Vagina (tissue), 2 donors: ENCODE data around the gene CRTC1. TPM values are rescaled to one million over a fixed set of nuclear protein-coding genes. Genes with fewer than 3 reads are reported as not detected.

Experiments used
- DNase-seq, 2 donors: peaks; one replicate each; pipeline ENCODE4 v3.0.0-alpha.2; 2017; ENCODE audit errors: extremely low spot score in 2 of 2
- H3K27ac ChIP-seq: fragments of 200-600 bp; sonication (generic); one replicate; pipeline ENCODE4 v1.5.1; 2019
- H3K27me3 ChIP-seq: fragments of 200-600 bp; sonication (generic); one replicate; pipeline ENCODE4 v1.5.1; 2019
- H3K36me3 ChIP-seq, 2 donors: fragments of 200-600 bp; sonication (generic); one replicate each; pipeline ENCODE4 v1.5.1; 2017 to 2019
- H3K4me1 ChIP-seq: fragments of 200-600 bp; sonication (generic); one replicate; pipeline ENCODE4 v1.5.1; 2019
- H3K4me3 ChIP-seq, 2 donors: fragments of 200-600 bp; sonication (generic); 1 replicate in 1 of 2; 2 replicates in 1 of 2; pipeline ENCODE4 v1.5.1; 2016 to 2019
- H3K9me3 ChIP-seq: fragments of 200-600 bp; sonication (generic); one replicate; pipeline ENCODE4 v1.5.1; 2019
- CTCF ChIP-seq, 3 experiments: fragments of 450-650 bp in 2 of 3; fragments of 200-600 bp in 1 of 3; sonication (generic) in 1 of 3; IDR thresholded peaks; one replicate each; pipeline ENCODE4 v1.5.1; 2017 to 2019; ENCODE audit warnings: antibody characterized with exemption in 3 of 3, mild to moderate bottlenecking in 2 of 3, moderate library complexity in 2 of 3
- POLR2A ChIP-seq, 2 donors: fragments of 450-650 bp; IDR thresholded peaks; one replicate each; pipeline ENCODE4 v1.6.1; 2017; ENCODE audit warnings: antibody characterized with exemption in 2 of 2, mild to moderate bottlenecking in 2 of 2, moderate library complexity in 2 of 2
- POLR2AphosphoS5 ChIP-seq, 2 donors: sonication (generic); formaldehyde crosslinking; IDR thresholded peaks; one replicate each; pipeline ENCODE4 v1.9.0; 2017; ENCODE audit warnings: antibody characterized with exemption in 2 of 2, mild to moderate bottlenecking in 2 of 2, low read depth in 1 of 2; ENCODE audit not compliant: insufficient read depth in 1 of 2
- intact Hi-C: fragments of 100-400 bp; cut with DNase I; formaldehyde crosslinking; loops from one replicate; pipeline ENCODE4 v1.15.1; 2023
- total RNA-seq: library from RNA; depleted of rRNA; stranded (reverse); fragments of >200 nt; gene quantifications from one replicate; pipeline ENCODE4 v1.2.3, GENCODE V29; 2016

CRTC1 gene
- total RNA-seq, 1 donor from 2014 or later: 7.4 TPM

GRCh38 chr19:18768997-18769891, 85.8 kb downstream of the CRTC1 start:
- Histone ChIP-seq H3K4me1 (peaks cover 8% of the 10 kb centered on the region), H3K36me3 (no peaks in the 10 kb centered on the region), H3K9me3 (no peaks in the 10 kb centered on the region), H3K27ac (no peak overlapping the region), H3K27me3 (no peaks in the 10 kb centered on the region), H3K4me3 (no peak overlapping the region)
- intact Hi-C loops: no loop called here
- DNase-seq: no peak
- TF ChIP-seq CTCF (IDR thresholded peaks at IDR 0.05): no peak
- TF ChIP-seq POLR2A (IDR thresholded peaks at IDR 0.05): no peak
- no peak for TF ChIP-seq POLR2AphosphoS5 (IDR thresholded peaks at IDR 0.05; ENCODE audit: insufficient read depth in 1 of 2, low read depth in 1 of 2)

GRCh38 chr19:18769989-18770528, 86.6 kb downstream of the CRTC1 start:
- H3K27ac ChIP-seq: no peak overlapping the region
- H3K27me3 ChIP-seq: no peaks in the 10 kb centered on the region
- intact Hi-C loops: no loop called here
- no peaks in the 10 kb centered on the region for H3K9me3 ChIP-seq
- H3K4me3 ChIP-seq: no peak overlapping the region
- H3K4me1 ChIP-seq: no peaks in the 10 kb centered on the region
- DNase-seq: no peak
- TF ChIP-seq POLR2AphosphoS5 (IDR thresholded peaks at IDR 0.05; ENCODE audit: insufficient read depth in 1 of 2, low read depth in 1 of 2): no peak
- no peak for TF ChIP-seq POLR2A (IDR thresholded peaks at IDR 0.05)
- H3K36me3 ChIP-seq: no peaks in the 10 kb centered on the region

- H3K27me3 ChIP-seq: no peaks in the 10 kb centered on the region
- intact Hi-C loops: no loop called here
- DNase-seq: no peak
- no peak overlapping the region for H3K27ac ChIP-seq
- no peaks in the 10 kb centered on the region for H3K36me3 ChIP-seq
- no peaks in the 10 kb centered on the region for H3K4me1 ChIP-seq
- TF ChIP-seq CTCF (IDR thresholded peaks at IDR 0.05) (no peak), POLR2AphosphoS5 (IDR thresholded peaks at IDR 0.05; ENCODE audit: insufficient read depth in 1 of 2, low read depth in 1 of 2) (no peak), POLR2A (IDR thresholded peaks at IDR 0.05) (no peak)
- no peak overlapping the region for H3K4me3 ChIP-seq
- H3K9me3 ChIP-seq: no peaks in the 10 kb centered on the region
Observed at GRCh38 chr19:18770663-18771327, 87.3 kb downstream of the CRTC1 start.

GRCh38 chr19:18771328-18772242, 88.1 kb downstream of the CRTC1 start:
- H3K36me3 ChIP-seq: no peaks in the 10 kb centered on the region
- TF ChIP-seq CTCF (IDR thresholded peaks at IDR 0.05): no peak
- TF ChIP-seq POLR2A (IDR thresholded peaks at IDR 0.05): no peak
- no peak for TF ChIP-seq POLR2AphosphoS5 (IDR thresholded peaks at IDR 0.05; ENCODE audit: insufficient read depth in 1 of 2, low read depth in 1 of 2)
- H3K27me3 ChIP-seq: no peaks in the 10 kb centered on the region
- intact Hi-C loops: no loop called here
- H3K4me3 ChIP-seq: no peak overlapping the region
- H3K4me1 ChIP-seq: no peaks in the 10 kb centered on the region
- no peak overlapping the region for H3K27ac ChIP-seq
- DNase-seq: no peak
- no peaks in the 10 kb centered on the region for H3K9me3 ChIP-seq
